HepG2 (cell line): ENCODE data around the gene ALG14. TPM values are rescaled to one million over a fixed set of nuclear protein-coding genes. Genes with fewer than 3 reads are reported as not detected.

Source experiments
- AGO1 ChIP-seq: fragments of 200-400 bp; formaldehyde crosslinking; IDR thresholded peaks from 2 replicates; pipeline ENCODE4 v1.6.1; 2017; ENCODE audit warnings: mild to moderate bottlenecking, low read depth, low read length, moderate library complexity; ENCODE audit not compliant: poor library complexity, severe bottlenecking
- E2F2 ChIP-seq: sonication (generic); formaldehyde crosslinking; IDR thresholded peaks from 2 replicates; pipeline ENCODE4 v1.4.0; 2020; ENCODE audit warnings: missing genetic modification reagents, borderline replicate concordance
- EHMT2 ChIP-seq: fragments of 200-600 bp; sonication (generic); IDR thresholded peaks from 2 replicates; pipeline ENCODE4 v1.7.0; 2017; ENCODE audit warnings: antibody characterized with exemption, low read depth, low read length, borderline replicate concordance
- HNRNPUL1 ChIP-seq: fragments of 200-400 bp; formaldehyde crosslinking; IDR thresholded peaks from 2 replicates; pipeline ENCODE4 v1.6.1; 2017; ENCODE audit warnings: low read depth, mild to moderate bottlenecking, low read length, moderate library complexity
- JARID2 ChIP-seq: sonication (generic); formaldehyde crosslinking; IDR thresholded peaks from 2 replicates; pipeline ENCODE4 v1.8.1; 2023; ENCODE audit warnings: missing genetic modification reagents, inconsistent platforms; ENCODE audit not compliant: insufficient replicate concordance
- PAX8 ChIP-seq: sonication (generic); formaldehyde crosslinking; IDR thresholded peaks from 2 replicates; pipeline ENCODE4 v1.8.0; 2022; ENCODE audit warnings: mild to moderate bottlenecking, missing genetic modification reagents, borderline replicate concordance
- PHF20 ChIP-seq: sonication (generic); formaldehyde crosslinking; IDR thresholded peaks from 2 replicates; pipeline ENCODE4 v1.5.0; 2020; ENCODE audit warnings: mild to moderate bottlenecking, missing genetic modification reagents
- RELA ChIP-seq: sonication (generic); formaldehyde crosslinking; IDR thresholded peaks from 2 replicates; pipeline ENCODE4 v1.4.0; 2020; ENCODE audit warnings: missing genetic modification reagents
- TAF15 ChIP-seq: fragments of 200-400 bp; formaldehyde crosslinking; IDR thresholded peaks from one replicate; pipeline ENCODE4 v1.6.1; 2018; ENCODE audit warnings: mild to moderate bottlenecking, low read depth, low read length; ENCODE audit not compliant: poor library complexity, severe bottlenecking
- ZBTB20 ChIP-seq: sonication (generic); formaldehyde crosslinking; IDR thresholded peaks from 2 replicates; pipeline ENCODE4 v1.8.1; 2023; ENCODE audit warnings: missing genetic modification reagents, low read depth, mild to moderate bottlenecking, borderline replicate concordance
- ZBTB40 ChIP-seq, 2 experiments: fragments of 450-650 bp in 1 of 2; sonication (generic) in 1 of 2; formaldehyde crosslinking in 1 of 2; IDR thresholded peaks; 2 replicates each; pipeline versions ENCODE4 v1.6.1 to v1.8.0; 2016 to 2022; ENCODE audit warnings: antibody characterized with exemption in 1 of 2, mild to moderate bottlenecking in 1 of 2, missing genetic modification reagents in 1 of 2
- ZBTB49 ChIP-seq: sonication (generic); formaldehyde crosslinking; IDR thresholded peaks from 2 replicates; pipeline ENCODE4 v1.4.0; 2020; ENCODE audit warnings: missing genetic modification reagents, borderline replicate concordance
- ZNF296 ChIP-seq: sonication (generic); formaldehyde crosslinking; conservative IDR thresholded peaks from 2 replicates; pipeline ENCODE4 v1.5.0; 2020; ENCODE audit warnings: mild to moderate bottlenecking, missing genetic modification reagents
- ZNF329 ChIP-seq: sonication (generic); formaldehyde crosslinking; IDR thresholded peaks from 2 replicates; pipeline ENCODE4 v1.9.0; 2021; ENCODE audit warnings: low read depth, mild to moderate bottlenecking, missing genetic modification reagents
- ZNF589 ChIP-seq: sonication (generic); formaldehyde crosslinking; conservative IDR thresholded peaks from 2 replicates; pipeline ENCODE4 v1.8.0; 2022; ENCODE audit warnings: mild to moderate bottlenecking, moderate library complexity, missing genetic modification reagents
- polyA plus RNA-seq, 8 experiments: library from polyadenylated mRNA; depleted of rRNA in 3 of 8; stranded (reverse) in 7 of 8; unstranded in 1 of 8; fragments of >200 nt; fragmentation: Illumina TruSeq in 4 of 8; extraction: Trizol in 4 of 8; gene quantifications; 2 replicates each; pipeline versions ENCODE4 v1.2.1 to v1.2.3, GENCODE V29; 2011 to 2016; ENCODE audit warnings: low read depth in 4 of 8, missing spikeins in 1 of 8, mixed read lengths in 1 of 8; ENCODE audit not compliant: insufficient read depth in 1 of 8
- total RNA-seq, 5 experiments: library from RNA; depleted of rRNA; stranded (reverse); fragments of >200 nt; fragmentation: Illumina TruSeq; extraction: Trizol; gene quantifications; 2 replicates each; pipeline ENCODE4 v1.2.3, GENCODE V29; 2016; ENCODE audit warnings: low read depth in 1 of 5

ALG14 gene
- total and polyA plus RNA-seq, 2 of the 13 experiments (the other 11 are each of a cell fraction or from before 2014, with no cell fraction given) = 4.5 to 12.7 TPM

GRCh38 chr1:95068956-95069709, 3.6 kb downstream of the ALG14 start (continued):
- TF ChIP-seq ZBTB40 (IDR thresholded peaks at IDR 0.05) (peak; percentile 47; the same call in 1 of the 2 replicates), ZBTB40 (CRISPR knock-in tag; IDR thresholded peaks at IDR 0.05) (peak; percentile 86; the same call in 1 of the 2 replicates), ZBTB49 (CRISPR knock-in tag) (no peak), TAF15 (no peak), RELA (CRISPR knock-in tag) (no peak), ZNF296 (no peak), AGO1 (no peak), ZNF589 (CRISPR knock-in tag) (no peak), E2F2 (no peak), JARID2 (CRISPR knock-in tag) (no peak), EHMT2 (peak; percentile 41; the same call in 1 of the 2 replicates), HNRNPUL1 (peak; percentile 92), PHF20 (CRISPR knock-in tag) (no peak), ZBTB20 (no peak), PAX8 (no peak), ZNF329 (no peak)
